ENCODE measurements around the gene EGFLAM. TPM values are rescaled to one million over a fixed set of nuclear protein-coding genes. Genes with fewer than 3 reads are reported as not detected.

Gene EGFLAM
- total and polyA plus RNA-seq, 2 donors (not counting 3 experiments of a cell fraction or from before 2014, with no cell fraction given) = 1.2 to 2.7 TPM

GRCh38 chr5:38452201-38452600, 193.8 kb downstream of the EGFLAM start:
- H3K9me1 ChIP-seq (replicated peaks; ENCODE audit: control insufficient read depth, extremely low read depth, insufficient read depth, low read length) = no peaks in the 10 kb centered on the region
- no peak overlapping the region for H3K9ac ChIP-seq (replicated peaks; ENCODE audit: extremely low read depth, insufficient read depth, low read length)
- TF ChIP-seq EZH2 (IDR thresholded peaks at IDR 0.05; ENCODE audit: borderline replicate concordance, low read depth, low read length, severe bottlenecking) (no peak), JUN (IDR thresholded peaks at IDR 0.05; ENCODE audit: borderline replicate concordance, insufficient read depth, insufficient read length, low read depth) (no peak), POLR2A (IDR thresholded peaks at IDR 0.05; ENCODE audit: low read depth, low read length) (no peak), POLR2AphosphoS5 (IDR thresholded peaks at IDR 0.05; ENCODE audit: insufficient read depth, low read depth, low read length) (no peak), MYC (IDR thresholded peaks at IDR 0.05; ENCODE audit: low read depth, low read length) (no peak), GATA2 (IDR thresholded peaks at IDR 0.05; ENCODE audit: insufficient read depth, insufficient read length, low read depth, low read length) (no peak), CTCF (IDR thresholded peaks at IDR 0.05; ENCODE audit: extremely low read depth in 1 of 2, insufficient read depth in 1 of 2, low read depth in 1 of 2, low read length in 2 of 2) (no peak), MAX (IDR thresholded peaks at IDR 0.05; ENCODE audit: insufficient read depth, insufficient read length) (no peak), FOS (IDR thresholded peaks at IDR 0.05; ENCODE audit: borderline replicate concordance, insufficient read depth, low read length) (no peak)
- no peaks in the 10 kb centered on the region for H3K27me3 ChIP-seq (ENCODE audit: control insufficient read depth in 2 of 2, insufficient read depth in 2 of 2, low read length in 2 of 2)
- no peak overlapping the region for H3K4me2 ChIP-seq (ENCODE audit: insufficient read depth, low read length)
- dilution Hi-C loops (cut with MboI; ENCODE audit: extremely low pct_ligation_motif_present, low sequenced_read_pairs) (no loop called here), intact Hi-C loops (cut with micrococcal nuclease) (no loop called here)
- H3K4me1 ChIP-seq (ENCODE audit: control insufficient read depth, extremely low read depth, insufficient read depth, low read length) = no peaks in the 10 kb centered on the region
- no peak overlapping the region for H3K27ac ChIP-seq (ENCODE audit: insufficient read depth, low read depth, low read length)
- no peak overlapping the region for H2AFZ ChIP-seq (ENCODE audit: low read depth, low read length)
- FAIRE-seq (no peak), DNase-seq (ENCODE audit: low read depth, low spot score) (no peak)
- no TSS peak for BruUV-seq (replicated peaks)
- ChIA-PET POLR2A (no interaction called here), CTCF (interaction anchor here (1.4 to 5.9 kb wide), 4 partner anchors 10 to 358 kb away, joined by 5 to 55 read pairs (median 8); no protein-coding TSS in a partner anchor)
- H3K9me3 ChIP-seq (replicated peaks; ENCODE audit: control insufficient read depth, insufficient read depth, low read length) = no peaks in the 10 kb centered on the region
- H3K36me3 ChIP-seq (ENCODE audit: control insufficient read depth in 2 of 2, extremely low read depth in 1 of 2, insufficient read depth in 2 of 2, low read length in 2 of 2) = no peaks in the 10 kb centered on the region
- H4K20me1 ChIP-seq (replicated peaks; ENCODE audit: control insufficient read depth, extremely low read depth, insufficient read depth, low read length) = no peaks in the 10 kb centered on the region
- no peaks in the 10 kb centered on the region for H3K79me2 ChIP-seq (ENCODE audit: control insufficient read depth, insufficient read depth, low read length)
- H3K4me3 ChIP-seq (replicated peaks in 1 of 3; ENCODE audit: insufficient read depth in 1 of 3, low read depth in 1 of 3, low read length in 3 of 3) = no peak overlapping the region
